AG04450 (cell line): ENCODE data around the gene KCNJ12. TPM values are rescaled to one million over a fixed set of nuclear protein-coding genes. Genes with fewer than 3 reads are reported as not detected.
"Not testable (repeated sequence)": the region's sequence is repeated elsewhere in the genome, so short reads cannot be mapped to it uniquely, and the experiment has no call there.

Experiments
- CTCF ChIA-PET: fragments of 300-600, 350-600 bp; formaldehyde crosslinking; extraction: SDS; loops from one replicate; lab custom pipeline; 2022; ENCODE audit warnings: antibody characterized with exemption, inconsistent platforms; lab: Charles Lee
- POLR2A ChIA-PET: fragments of 350-600 bp; formaldehyde crosslinking; extraction: SDS; loops from one replicate; lab custom pipeline; 2021; ENCODE audit warnings: antibody characterized with exemption, inconsistent platforms; lab: Yijun Ruan, JAX
- DNase-seq: peaks from one replicate; pipeline ENCODE4 v3.0.0-alpha.2; 2011; ENCODE audit warnings: low read depth, low spot score
- H3K27ac ChIP-seq: one replicate; pipeline ENCODE4 v1.5.1; 2012; ENCODE audit warnings: low read depth, low read length, control low read depth
- H3K27me3 ChIP-seq: one replicate; pipeline ENCODE4 v1.6.0; 2012; ENCODE audit warnings: low read length; ENCODE audit not compliant: control insufficient read depth, insufficient read depth
- H3K4me3 ChIP-seq: 2 replicates; pipeline ENCODE4 v1.5.1; 2011; ENCODE audit warnings: mild to moderate bottlenecking, low read depth, low read length, control low read depth
- H3K9me3 ChIP-seq: 2 replicates; pipeline ENCODE4 v1.5.1; 2012; ENCODE audit warnings: low read length; ENCODE audit not compliant: control insufficient read depth, insufficient read depth
- polyA plus RNA-seq: library from polyadenylated mRNA; depleted of rRNA; stranded (reverse); fragments of >200 nt; gene quantifications from 2 replicates; pipeline ENCODE4 v1.2.3, GENCODE V29; 2011
- TF ChIP-seq, protein P1 (sequence below): IDR thresholded peaks from 2 replicates; pipeline ENCODE4 v1.5.1; 2011; ENCODE audit warnings: low read depth, low read length, control low read depth, inconsistent platforms

KCNJ12 gene
- polyA plus RNA-seq, 1 experiment: 0.02 TPM

DNA sequence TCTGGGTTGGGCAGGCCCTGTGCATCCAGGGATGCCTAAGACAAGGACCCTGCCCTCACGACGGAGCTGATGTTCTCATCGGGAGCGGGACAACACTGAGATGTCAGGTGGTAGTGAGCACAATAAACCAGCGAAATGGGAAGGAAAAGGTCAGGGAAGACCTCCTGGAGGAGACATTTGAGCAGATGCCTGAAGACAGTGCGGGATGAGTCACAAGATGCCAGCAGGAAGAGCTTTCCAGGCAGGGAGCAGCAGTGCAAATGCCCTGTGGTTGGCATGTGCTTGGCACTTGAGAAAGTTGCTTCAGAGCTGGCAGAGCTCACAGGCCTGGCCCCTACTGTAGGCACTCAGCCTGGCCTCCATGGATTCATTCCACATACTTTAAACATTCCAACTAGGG lies 28.5 kb upstream of the KCNJ12 start:
- H3K27ac ChIP-seq, CTCF ChIA-PET, DNase-seq, H3K9me3 ChIP-seq, H3K4me3 ChIP-seq, H3K27me3 ChIP-seq, POLR2A ChIA-PET: not testable (repeated sequence)

DNA sequence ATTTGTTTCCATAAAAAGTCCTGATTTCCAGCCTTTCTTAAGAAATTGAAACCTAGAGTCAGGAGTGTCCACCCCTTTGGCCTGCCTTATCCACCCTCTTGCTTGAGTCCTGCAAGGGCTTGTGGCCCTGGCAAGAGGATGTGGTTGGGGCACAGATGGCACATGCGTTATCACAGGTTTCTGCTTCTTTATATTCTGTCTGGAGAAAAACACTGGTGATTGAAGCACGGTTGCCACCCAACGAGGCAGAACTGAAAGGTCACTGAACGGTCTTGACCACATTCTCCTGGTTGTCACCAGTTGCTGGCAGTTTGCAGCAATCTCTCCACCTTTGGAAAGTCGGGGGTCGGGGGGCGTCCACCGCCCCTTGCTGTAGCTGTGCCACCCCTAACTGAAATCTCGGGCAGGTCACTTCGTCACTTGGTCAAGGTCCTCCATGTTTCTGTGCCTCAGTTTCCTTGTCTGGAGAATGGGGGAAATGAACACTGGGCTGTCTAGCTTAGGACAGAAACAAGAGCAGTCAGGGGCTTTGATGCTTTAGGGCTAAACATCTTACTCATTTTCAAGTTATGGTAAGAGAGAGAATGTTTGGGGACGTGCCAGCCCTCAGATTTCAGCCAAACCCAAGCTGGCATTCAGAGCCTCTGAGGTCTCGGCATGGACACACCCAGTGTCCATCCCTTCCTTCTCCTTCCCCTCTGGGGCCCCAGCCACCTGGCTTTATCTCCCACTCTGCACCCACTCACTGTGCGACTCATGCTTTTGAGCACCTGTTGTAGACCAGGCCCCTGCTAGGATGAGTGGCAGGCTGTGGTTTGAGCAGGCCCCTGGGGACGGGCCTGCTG lies 27.9 kb upstream of the KCNJ12 start:
- POLR2A ChIA-PET, H3K4me3 ChIP-seq, H3K9me3 ChIP-seq, CTCF ChIA-PET, H3K27me3 ChIP-seq, DNase-seq, H3K27ac ChIP-seq: not testable (repeated sequence)

DNA sequence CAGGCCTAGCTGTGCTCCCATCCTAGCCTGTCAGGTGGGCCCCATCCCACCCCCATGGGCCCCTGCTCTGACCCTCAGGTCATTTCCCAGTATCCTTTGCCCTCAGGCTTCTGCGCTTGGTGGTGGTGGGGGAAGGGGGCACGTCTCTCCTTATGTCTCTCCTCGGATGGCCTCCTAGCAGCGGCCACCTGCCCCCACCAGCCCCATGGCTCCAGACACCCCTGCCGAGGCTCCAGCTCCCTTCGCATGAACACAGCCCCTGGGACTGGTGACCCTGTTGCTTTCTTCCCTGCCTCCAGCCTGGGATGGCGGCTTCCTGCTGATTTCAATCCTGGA lies 27.3 kb upstream of the KCNJ12 start:
- CTCF ChIA-PET, H3K4me3 ChIP-seq, H3K27ac ChIP-seq, DNase-seq, H3K27me3 ChIP-seq, H3K9me3 ChIP-seq: not testable (repeated sequence)
- POLR2A ChIA-PET: interaction anchor here (0.6 kb wide), 1 partner anchor 24 kb away, joined by 4 read pairs; no protein-coding TSS in a partner anchor

DNA sequence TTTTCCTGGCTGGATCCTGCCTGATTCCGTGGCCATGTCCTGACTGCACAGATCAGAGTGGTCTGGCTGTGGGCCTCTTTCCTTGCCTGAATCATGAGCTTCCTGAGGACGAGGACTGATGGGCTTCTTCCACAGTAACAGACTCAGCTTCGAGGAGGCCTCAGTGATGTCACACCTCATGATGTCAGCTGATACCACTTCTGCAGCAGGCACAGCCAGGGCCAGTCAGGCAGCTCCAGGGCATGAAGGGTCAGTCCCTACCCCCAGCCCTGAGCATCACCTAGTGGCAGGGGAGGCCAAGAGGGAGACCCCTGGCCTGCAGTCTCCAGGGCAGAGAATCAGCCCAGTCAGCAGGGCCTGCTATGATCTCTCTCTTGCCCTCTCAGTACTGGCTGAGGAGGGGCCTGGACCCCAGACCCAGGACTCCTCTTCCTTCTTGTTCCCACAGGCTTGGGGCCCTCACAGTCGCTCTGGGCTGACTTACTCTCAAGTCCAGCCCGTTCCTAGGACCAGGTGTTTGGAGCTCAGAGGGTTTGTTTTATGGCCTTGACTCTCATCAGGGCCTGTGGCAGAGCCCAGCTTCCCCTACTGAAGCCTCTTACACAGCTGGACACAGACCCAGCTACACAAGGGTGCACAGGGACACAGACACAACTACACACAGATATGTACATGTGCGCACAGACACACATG lies 26.7 kb upstream of the KCNJ12 start:
- H3K27me3 ChIP-seq, H3K4me3 ChIP-seq, H3K9me3 ChIP-seq, CTCF ChIA-PET, DNase-seq, H3K27ac ChIP-seq: not testable (repeated sequence)
- POLR2A ChIA-PET: interaction anchor here (0.6 kb wide), 1 partner anchor 25 kb away, joined by 4 read pairs; no protein-coding TSS in a partner anchor

DNA sequence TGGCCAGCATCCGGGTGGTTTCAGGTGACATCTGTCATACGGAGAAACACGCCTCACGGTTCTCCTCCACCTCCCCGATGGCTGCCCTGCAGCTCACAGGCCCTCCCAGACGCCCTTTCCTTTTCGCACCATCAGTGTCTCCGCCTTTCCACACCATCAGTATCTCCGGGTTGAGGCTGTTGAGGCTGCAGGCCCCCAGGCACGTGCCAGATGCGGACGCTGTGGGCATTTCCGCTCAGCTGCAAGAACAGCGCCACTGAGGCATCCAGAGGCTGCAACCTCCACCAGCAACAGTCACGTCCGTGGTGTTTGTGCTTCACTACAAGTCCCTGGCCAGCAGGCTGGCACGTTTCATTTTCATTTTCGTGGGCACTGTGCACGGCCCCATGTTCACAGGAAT lies 25.7 kb upstream of the KCNJ12 start:
- H3K27ac ChIP-seq, H3K4me3 ChIP-seq, H3K9me3 ChIP-seq, CTCF ChIA-PET, POLR2A ChIA-PET, DNase-seq, H3K27me3 ChIP-seq: not testable (repeated sequence)

DNA sequence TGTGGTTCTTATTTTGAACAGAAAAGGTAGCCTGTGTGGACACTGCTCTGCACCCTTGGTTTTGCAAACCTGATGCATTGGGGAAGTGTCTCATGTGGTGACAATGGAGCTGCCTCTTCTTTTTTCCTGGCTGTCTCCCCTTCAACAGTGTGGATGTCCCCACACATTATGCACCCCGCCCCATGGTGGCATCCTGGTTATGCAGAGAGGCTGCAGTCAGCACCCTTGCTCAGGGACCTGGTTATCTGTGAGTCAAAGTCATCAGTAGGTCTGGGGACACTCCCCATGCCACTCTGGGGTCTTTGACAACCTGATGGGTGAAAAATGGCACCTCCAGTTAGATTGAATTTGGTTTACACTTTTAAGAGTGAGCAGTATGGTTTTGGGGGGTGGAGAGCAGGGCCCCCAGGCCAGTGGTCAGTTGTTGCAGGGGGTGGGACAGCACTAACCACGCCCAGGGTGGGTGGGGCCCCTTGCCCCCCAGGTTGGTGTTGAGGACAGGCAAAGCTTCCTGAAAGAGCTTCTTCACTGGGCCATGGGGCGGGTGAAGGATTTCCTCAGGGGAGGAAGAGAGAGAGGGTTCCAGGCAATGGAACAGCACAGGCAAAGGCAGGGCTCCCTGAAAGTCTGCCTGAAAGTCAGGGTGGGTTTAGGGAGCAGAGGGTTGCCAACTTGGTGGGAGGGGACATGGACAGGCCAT lies 24.6 kb upstream of the KCNJ12 start:
- H3K27me3 ChIP-seq: peaks cover 10% of the 10 kb centered on the region
- CTCF ChIA-PET: no interaction called here
- no peak overlapping the region for H3K4me3 ChIP-seq
- DNase-seq: no peak
- POLR2A ChIA-PET: no interaction called here
- no peaks in the 10 kb centered on the region; the same call in 1 of the 2 replicates for H3K9me3 ChIP-seq
- H3K27ac ChIP-seq: no peak overlapping the region
- TF ChIP-seq, protein P1, sequence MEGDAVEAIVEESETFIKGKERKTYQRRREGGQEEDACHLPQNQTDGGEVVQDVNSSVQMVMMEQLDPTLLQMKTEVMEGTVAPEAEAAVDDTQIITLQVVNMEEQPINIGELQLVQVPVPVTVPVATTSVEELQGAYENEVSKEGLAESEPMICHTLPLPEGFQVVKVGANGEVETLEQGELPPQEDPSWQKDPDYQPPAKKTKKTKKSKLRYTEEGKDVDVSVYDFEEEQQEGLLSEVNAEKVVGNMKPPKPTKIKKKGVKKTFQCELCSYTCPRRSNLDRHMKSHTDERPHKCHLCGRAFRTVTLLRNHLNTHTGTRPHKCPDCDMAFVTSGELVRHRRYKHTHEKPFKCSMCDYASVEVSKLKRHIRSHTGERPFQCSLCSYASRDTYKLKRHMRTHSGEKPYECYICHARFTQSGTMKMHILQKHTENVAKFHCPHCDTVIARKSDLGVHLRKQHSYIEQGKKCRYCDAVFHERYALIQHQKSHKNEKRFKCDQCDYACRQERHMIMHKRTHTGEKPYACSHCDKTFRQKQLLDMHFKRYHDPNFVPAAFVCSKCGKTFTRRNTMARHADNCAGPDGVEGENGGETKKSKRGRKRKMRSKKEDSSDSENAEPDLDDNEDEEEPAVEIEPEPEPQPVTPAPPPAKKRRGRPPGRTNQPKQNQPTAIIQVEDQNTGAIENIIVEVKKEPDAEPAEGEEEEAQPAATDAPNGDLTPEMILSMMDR: no peak

DNA sequence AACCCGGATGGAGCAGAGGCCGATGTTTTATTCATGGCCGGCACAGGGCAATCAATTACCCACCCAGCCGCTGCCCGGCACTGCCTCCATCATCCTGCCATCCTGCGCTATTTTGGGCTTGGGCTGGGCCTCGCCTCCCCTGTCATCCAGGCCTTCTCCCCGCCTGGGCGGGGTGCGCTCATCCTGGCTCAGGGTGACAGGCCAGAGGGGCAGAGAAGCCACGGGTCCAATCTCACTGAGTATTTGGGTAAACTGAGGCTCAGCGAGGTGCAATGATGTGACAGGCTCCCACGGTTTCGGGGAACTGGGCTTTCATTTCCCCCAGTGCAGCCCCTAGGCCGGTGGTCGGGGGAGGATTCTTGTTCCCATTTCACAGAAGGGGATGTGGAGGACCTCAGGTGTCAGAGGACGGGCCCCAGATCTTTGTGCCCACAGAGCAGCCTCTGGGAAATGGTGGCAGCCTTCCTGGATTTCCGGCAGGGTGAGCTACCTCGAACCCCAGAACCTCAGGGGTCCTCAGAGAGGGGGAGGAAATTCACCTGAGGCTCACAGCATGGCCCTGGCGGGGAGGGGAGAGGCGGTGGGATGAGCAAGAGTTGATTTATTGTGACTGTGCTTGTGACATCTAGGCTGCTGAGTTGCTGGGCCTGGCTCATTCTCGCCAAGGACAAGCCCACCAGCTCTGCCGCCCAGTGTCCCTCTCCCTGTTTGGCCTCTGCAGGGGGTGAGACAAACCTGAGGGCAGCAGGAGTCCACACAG lies 23.8 kb upstream of the KCNJ12 start:
- DNase-seq: no peak
- POLR2A ChIA-PET: no interaction called here
- no peaks in the 10 kb centered on the region; the same call in 1 of the 2 replicates for H3K9me3 ChIP-seq
- peaks cover 10% of the 10 kb centered on the region for H3K27me3 ChIP-seq
- no peak overlapping the region for H3K4me3 ChIP-seq
- H3K27ac ChIP-seq: no peak overlapping the region
- TF ChIP-seq, protein P1: no peak
- CTCF ChIA-PET: no interaction called here
